ENCODE measurements around the gene MRPL39.

DNA sequence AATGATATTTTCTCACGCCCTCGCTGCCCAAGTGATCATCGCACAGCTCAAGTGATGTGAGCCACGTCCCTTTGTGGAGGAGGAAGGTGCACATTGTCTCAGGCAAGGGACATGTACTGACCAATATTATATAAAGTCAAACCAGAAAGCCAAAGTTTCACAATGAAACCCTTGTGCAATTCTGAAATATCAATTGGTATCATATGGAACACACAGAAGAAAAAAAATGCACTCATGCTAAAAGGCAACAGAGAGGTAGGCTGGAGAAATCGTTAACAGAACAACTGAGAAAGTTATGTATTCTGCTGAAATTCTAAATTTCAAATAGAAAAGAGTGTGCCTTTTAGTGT lies 33.6 kb upstream of the MRPL39 start:
- TF ChIP-seq MEF2A (IDR thresholded peaks at IDR 0.05; ENCODE audit: borderline replicate concordance, low read depth) (no peak), JUND (IDR thresholded peaks at IDR 0.05) (no peak), EP300 (IDR thresholded peaks at IDR 0.05; ENCODE audit: borderline replicate concordance in 1 of 2, low read depth in 1 of 2, low read length in 1 of 2) (no peak), TAF1 (IDR thresholded peaks at IDR 0.05; ENCODE audit: borderline replicate concordance, low read depth, low read length) (no peak), TEAD4 (IDR thresholded peaks at IDR 0.05; ENCODE audit: borderline replicate concordance, insufficient read depth) (no peak), MXI1 (IDR thresholded peaks at IDR 0.05; ENCODE audit: low read depth, low read length) (no peak), MAX (IDR thresholded peaks at IDR 0.05; ENCODE audit: low read depth) (no peak), SIN3A (IDR thresholded peaks at IDR 0.05; ENCODE audit: borderline replicate concordance, low read depth, low read length) (no peak), FOXM1 (IDR thresholded peaks at IDR 0.05; ENCODE audit: low read depth) (no peak), SMC3 (IDR thresholded peaks at IDR 0.05; ENCODE audit: low read depth, low read length) (no peak), USF2 (IDR thresholded peaks at IDR 0.05; ENCODE audit: borderline replicate concordance, low read depth, low read length) (no peak), RAD21 (IDR thresholded peaks at IDR 0.05; ENCODE audit: low read length) (no peak), REST (IDR thresholded peaks at IDR 0.05; ENCODE audit: low read depth, low read length) (no peak)
- TF ChIP-seq, protein P1, sequence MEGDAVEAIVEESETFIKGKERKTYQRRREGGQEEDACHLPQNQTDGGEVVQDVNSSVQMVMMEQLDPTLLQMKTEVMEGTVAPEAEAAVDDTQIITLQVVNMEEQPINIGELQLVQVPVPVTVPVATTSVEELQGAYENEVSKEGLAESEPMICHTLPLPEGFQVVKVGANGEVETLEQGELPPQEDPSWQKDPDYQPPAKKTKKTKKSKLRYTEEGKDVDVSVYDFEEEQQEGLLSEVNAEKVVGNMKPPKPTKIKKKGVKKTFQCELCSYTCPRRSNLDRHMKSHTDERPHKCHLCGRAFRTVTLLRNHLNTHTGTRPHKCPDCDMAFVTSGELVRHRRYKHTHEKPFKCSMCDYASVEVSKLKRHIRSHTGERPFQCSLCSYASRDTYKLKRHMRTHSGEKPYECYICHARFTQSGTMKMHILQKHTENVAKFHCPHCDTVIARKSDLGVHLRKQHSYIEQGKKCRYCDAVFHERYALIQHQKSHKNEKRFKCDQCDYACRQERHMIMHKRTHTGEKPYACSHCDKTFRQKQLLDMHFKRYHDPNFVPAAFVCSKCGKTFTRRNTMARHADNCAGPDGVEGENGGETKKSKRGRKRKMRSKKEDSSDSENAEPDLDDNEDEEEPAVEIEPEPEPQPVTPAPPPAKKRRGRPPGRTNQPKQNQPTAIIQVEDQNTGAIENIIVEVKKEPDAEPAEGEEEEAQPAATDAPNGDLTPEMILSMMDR (IDR thresholded peaks at IDR 0.05), result no peak
